Measurements from ENCODE around the gene PDGFB. TPM values are rescaled to one million over a fixed set of nuclear protein-coding genes. Genes with fewer than 3 reads are reported as not detected.

The PDGFB gene
- total RNA-seq, 1 experiment from 2014 or later = 13.1 TPM

DNA sequence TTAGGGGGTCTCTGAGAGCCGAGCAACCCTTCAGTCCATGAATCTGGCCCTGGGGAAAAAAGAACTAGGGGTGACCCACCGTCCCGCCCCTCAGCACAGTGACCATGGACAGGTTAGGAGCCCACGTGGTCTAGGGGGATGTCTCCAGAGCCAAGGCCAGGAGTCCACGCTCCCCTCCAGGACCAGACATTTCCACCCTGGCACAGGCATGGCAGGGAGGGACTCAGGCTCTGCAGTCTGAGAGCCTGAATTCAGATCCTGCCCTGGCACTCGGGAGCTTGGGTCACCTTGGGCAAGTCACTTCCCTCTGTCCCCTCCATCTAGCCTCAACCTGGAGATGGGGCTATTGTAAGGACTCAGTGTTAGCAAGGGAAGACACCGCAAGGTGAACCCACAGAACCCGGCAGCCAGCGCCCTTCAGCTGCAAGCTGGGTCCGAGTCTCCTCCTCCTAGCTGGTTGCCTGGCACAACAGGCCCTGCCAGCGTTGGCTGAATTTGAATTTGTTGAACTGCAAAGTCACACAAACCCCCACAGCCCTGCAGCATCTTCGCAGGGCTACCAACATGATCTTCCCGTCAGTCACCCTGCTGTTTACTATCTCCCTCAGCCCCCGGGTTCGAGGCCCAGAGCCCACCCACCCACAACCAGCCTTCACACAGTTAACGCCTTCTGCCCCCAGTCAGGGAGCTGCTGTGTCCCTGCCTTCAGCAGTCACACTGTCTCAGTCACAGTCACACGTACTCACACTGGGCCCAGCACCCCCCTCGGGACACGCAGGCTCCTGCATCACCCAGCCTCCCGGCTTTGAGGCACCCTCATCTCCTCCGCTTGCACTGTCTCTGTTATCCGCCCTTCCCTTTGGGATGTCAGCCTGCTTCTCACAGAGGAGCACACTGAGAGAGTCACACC, 603 bp upstream of the PDGFB start:
- no peak overlapping the region for H2AFZ ChIP-seq (ENCODE audit: low read depth, low read length, poor library complexity, severe bottlenecking)
- peak overlapping the region; percentile 98 for H3K4me2 ChIP-seq (ENCODE audit: low read length)
- H3K27ac ChIP-seq (ENCODE audit: low read depth, low read length) = no peak overlapping the region; the same call in 1 of the 2 replicates
- RAD21 ChIA-PET (ENCODE audit: low non-redundant PET in 1 of 2, low total read pairs in 2 of 2, uncharacterized antibody in 2 of 2, unreplicated experiment in 2 of 2) = interaction anchor here in 1 of 2 experiments (0.6 kb wide), 1 partner anchor 60 kb away, joined by 3 read pairs; no protein-coding TSS in a partner anchor
- DNase-seq (ENCODE audit: low read depth, low spot score) (no peak), ATAC-seq (peak; percentile 12)
- peak overlapping the region; percentile 80 to 96 for H3K4me3 ChIP-seq (replicated peaks in 1 of 2; ENCODE audit: low read depth in 1 of 2, low read length in 2 of 2)
- H3K27me3 ChIP-seq (ENCODE audit: insufficient read depth, low read length) = no peaks in the 10 kb centered on the region
- BruUV-seq (replicated peaks) = no TSS peak
- H3K9ac ChIP-seq (ENCODE audit: low read length) = peak overlapping the region; percentile 89
- H3K79me2 ChIP-seq (ENCODE audit: insufficient read depth, low read length) = peaks cover 25% of the 10 kb centered on the region; the same call in 1 of the 2 replicates
- no peaks in the 10 kb centered on the region for H3K36me3 ChIP-seq (ENCODE audit: control insufficient read depth in 1 of 2, insufficient read depth in 2 of 2, low read length in 2 of 2)
- intact Hi-C loops (cut with micrococcal nuclease) = no loop called here
- POLR2A ChIA-PET = interaction anchor here (0.6 to 2.0 kb wide), 16 partner anchors 8 to 369 kb away, joined by 3 to 14 read pairs (median 6); partner anchors contain the start of gene RPL3
- CTCF ChIA-PET = interaction anchor here (0.6 to 1.4 kb wide), 5 partner anchors 30 to 66 kb away, joined by 3 to 4 read pairs (median 3); no protein-coding TSS in a partner anchor
- H4K20me1 ChIP-seq (ENCODE audit: insufficient read depth) = no peaks in the 10 kb centered on the region
- H3K9me2 ChIP-seq (ENCODE audit: insufficient read depth) = no peaks in the 10 kb centered on the region
- H3K9me3 ChIP-seq (ENCODE audit: control insufficient read depth in 1 of 2, insufficient read depth in 1 of 2, low read depth in 1 of 2, low read length in 2 of 2) = no peaks in the 10 kb centered on the region
- peaks cover 21 to 41% of the 10 kb centered on the region in 2 experiments for H3K4me1 ChIP-seq (ENCODE audit: control insufficient read depth in 1 of 2, insufficient read depth in 2 of 2, low read length in 2 of 2)
- TF ChIP-seq EZH2phosphoT487 (IDR thresholded peaks at IDR 0.05; ENCODE audit: borderline replicate concordance) (no peak), SIN3A (IDR thresholded peaks at IDR 0.05; ENCODE audit: low read depth) (no peak), CBX3 (IDR thresholded peaks at IDR 0.05; ENCODE audit: low read depth) (no peak), TCF7L2 (IDR thresholded peaks at IDR 0.05; ENCODE audit: borderline replicate concordance, extremely low read depth, insufficient read depth, insufficient read length) (no peak), POLR2AphosphoS5 (IDR thresholded peaks at IDR 0.05; ENCODE audit: low read depth, low read length) (no peak), ZNF274 (IDR thresholded peaks at IDR 0.05; ENCODE audit: low read depth, low read length) (no peak), CEBPB (IDR thresholded peaks at IDR 0.05; ENCODE audit: low read depth) (no peak), POLR2A (IDR thresholded peaks at IDR 0.05; ENCODE audit: borderline replicate concordance, extremely low read depth, insufficient read depth, insufficient read length) (no peak), ZFX (IDR thresholded peaks at IDR 0.05) (no peak), EGR1 (IDR thresholded peaks at IDR 0.05; ENCODE audit: low read depth) (no peak), SP1 (IDR thresholded peaks at IDR 0.05; ENCODE audit: low read depth) (no peak), EZH2 (IDR thresholded peaks at IDR 0.05) (no peak), JUND (IDR thresholded peaks at IDR 0.05) (no peak), RAD21 (IDR thresholded peaks at IDR 0.05; ENCODE audit: low read depth) (no peak), YY1 (IDR thresholded peaks at IDR 0.05; ENCODE audit: extremely low read depth, insufficient replicate concordance, low read depth, low read length) (no peak)
- TF ChIP-seq, protein P1, sequence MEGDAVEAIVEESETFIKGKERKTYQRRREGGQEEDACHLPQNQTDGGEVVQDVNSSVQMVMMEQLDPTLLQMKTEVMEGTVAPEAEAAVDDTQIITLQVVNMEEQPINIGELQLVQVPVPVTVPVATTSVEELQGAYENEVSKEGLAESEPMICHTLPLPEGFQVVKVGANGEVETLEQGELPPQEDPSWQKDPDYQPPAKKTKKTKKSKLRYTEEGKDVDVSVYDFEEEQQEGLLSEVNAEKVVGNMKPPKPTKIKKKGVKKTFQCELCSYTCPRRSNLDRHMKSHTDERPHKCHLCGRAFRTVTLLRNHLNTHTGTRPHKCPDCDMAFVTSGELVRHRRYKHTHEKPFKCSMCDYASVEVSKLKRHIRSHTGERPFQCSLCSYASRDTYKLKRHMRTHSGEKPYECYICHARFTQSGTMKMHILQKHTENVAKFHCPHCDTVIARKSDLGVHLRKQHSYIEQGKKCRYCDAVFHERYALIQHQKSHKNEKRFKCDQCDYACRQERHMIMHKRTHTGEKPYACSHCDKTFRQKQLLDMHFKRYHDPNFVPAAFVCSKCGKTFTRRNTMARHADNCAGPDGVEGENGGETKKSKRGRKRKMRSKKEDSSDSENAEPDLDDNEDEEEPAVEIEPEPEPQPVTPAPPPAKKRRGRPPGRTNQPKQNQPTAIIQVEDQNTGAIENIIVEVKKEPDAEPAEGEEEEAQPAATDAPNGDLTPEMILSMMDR (IDR thresholded peaks at IDR 0.05 in 2 of 3, conservative IDR thresholded peaks at IDR 0.05 in 1 of 3; ENCODE audit: borderline replicate concordance in 1 of 3, insufficient read depth in 1 of 3, low read depth in 2 of 3, low read length in 2 of 3) = no peak
- TF ChIP-seq, protein P2, sequence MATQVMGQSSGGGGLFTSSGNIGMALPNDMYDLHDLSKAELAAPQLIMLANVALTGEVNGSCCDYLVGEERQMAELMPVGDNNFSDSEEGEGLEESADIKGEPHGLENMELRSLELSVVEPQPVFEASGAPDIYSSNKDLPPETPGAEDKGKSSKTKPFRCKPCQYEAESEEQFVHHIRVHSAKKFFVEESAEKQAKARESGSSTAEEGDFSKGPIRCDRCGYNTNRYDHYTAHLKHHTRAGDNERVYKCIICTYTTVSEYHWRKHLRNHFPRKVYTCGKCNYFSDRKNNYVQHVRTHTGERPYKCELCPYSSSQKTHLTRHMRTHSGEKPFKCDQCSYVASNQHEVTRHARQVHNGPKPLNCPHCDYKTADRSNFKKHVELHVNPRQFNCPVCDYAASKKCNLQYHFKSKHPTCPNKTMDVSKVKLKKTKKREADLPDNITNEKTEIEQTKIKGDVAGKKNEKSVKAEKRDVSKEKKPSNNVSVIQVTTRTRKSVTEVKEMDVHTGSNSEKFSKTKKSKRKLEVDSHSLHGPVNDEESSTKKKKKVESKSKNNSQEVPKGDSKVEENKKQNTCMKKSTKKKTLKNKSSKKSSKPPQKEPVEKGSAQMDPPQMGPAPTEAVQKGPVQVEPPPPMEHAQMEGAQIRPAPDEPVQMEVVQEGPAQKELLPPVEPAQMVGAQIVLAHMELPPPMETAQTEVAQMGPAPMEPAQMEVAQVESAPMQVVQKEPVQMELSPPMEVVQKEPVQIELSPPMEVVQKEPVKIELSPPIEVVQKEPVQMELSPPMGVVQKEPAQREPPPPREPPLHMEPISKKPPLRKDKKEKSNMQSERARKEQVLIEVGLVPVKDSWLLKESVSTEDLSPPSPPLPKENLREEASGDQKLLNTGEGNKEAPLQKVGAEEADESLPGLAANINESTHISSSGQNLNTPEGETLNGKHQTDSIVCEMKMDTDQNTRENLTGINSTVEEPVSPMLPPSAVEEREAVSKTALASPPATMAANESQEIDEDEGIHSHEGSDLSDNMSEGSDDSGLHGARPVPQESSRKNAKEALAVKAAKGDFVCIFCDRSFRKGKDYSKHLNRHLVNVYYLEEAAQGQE (IDR thresholded peaks at IDR 0.05; ENCODE audit: low read depth) = no peak
- TF ChIP-seq, protein P3, sequence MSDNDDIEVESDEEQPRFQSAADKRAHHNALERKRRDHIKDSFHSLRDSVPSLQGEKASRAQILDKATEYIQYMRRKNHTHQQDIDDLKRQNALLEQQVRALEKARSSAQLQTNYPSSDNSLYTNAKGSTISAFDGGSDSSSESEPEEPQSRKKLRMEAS (IDR thresholded peaks at IDR 0.05) = no peak
- TF ChIP-seq, protein P4, sequence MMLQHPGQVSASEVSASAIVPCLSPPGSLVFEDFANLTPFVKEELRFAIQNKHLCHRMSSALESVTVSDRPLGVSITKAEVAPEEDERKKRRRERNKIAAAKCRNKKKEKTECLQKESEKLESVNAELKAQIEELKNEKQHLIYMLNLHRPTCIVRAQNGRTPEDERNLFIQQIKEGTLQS (IDR thresholded peaks at IDR 0.05) = no peak

All from HCT116 (cell line).